Pons (tissue), 1 donor: ENCODE measurements around the gene NXN.
A peak's percentile ranks its signal among the peaks of the same experiment; 100 is the strongest.
"Not testable (repeated sequence)": the region's sequence is repeated elsewhere in the genome, so short reads cannot be mapped to it uniquely, and the experiment has no call there.

Source experiments
- DNase-seq: peaks from one replicate; pipeline ENCODE4 v3.0.0-alpha.2; 2016; ENCODE audit warnings: low spot score

Gene NXN

GRCh38 chr17:953767-954166 lies 25.8 kb downstream of the NXN start:
- DNase-seq: no peak

- not testable (repeated sequence) for DNase-seq
Observed at GRCh38 chr17:952592-952991, 27.0 kb downstream of the NXN start.

- DNase-seq: no peak
Observed at GRCh38 chr17:951325-952132, 28.0 kb downstream of the NXN start.

- DNase-seq: no peak
Observed at GRCh38 chr17:949623-950303, 29.8 kb downstream of the NXN start.

- no peak for DNase-seq
Observed at GRCh38 chr17:948284-948852, 31.2 kb downstream of the NXN start.

- no peak for DNase-seq
Observed at GRCh38 chr17:946510-947236, 32.9 kb downstream of the NXN start.

GRCh38 chr17:945672-946071 lies 33.9 kb downstream of the NXN start:
- no peak for DNase-seq

GRCh38 chr17:944266-944826 lies 35.2 kb downstream of the NXN start:
- peak; percentile 4 for DNase-seq

GRCh38 chr17:935485-935884 lies 44.1 kb downstream of the NXN start:
- DNase-seq: peak; percentile 64

- DNase-seq: peak; percentile 12
Observed at GRCh38 chr17:933312-934073, 46.1 kb downstream of the NXN start.

GRCh38 chr17:930258-930657 lies 49.3 kb downstream of the NXN start:
- DNase-seq: no peak

GRCh38 chr17:929586-929985 lies 50.0 kb downstream of the NXN start:
- DNase-seq: no peak

- DNase-seq: no peak
Observed at GRCh38 chr17:927611-928461, 51.7 kb downstream of the NXN start.

GRCh38 chr17:925817-926216 lies 53.8 kb downstream of the NXN start:
- DNase-seq: no peak

- no peak for DNase-seq
Observed at GRCh38 chr17:924711-925475, 54.7 kb downstream of the NXN start.

GRCh38 chr17:924306-924705 lies 55.3 kb downstream of the NXN start:
- DNase-seq: not testable (repeated sequence)

GRCh38 chr17:923633-924032 lies 55.9 kb downstream of the NXN start:
- no peak for DNase-seq

- DNase-seq: no peak
Observed at GRCh38 chr17:921161-921560, 58.4 kb downstream of the NXN start.

- no peak for DNase-seq
Observed at GRCh38 chr17:920190-920589, 59.4 kb downstream of the NXN start.
